Ovary (tissue), 3 donors: Measurements from ENCODE around the gene ZNF154.
"Not testable (repeated sequence)": the region's sequence is repeated elsewhere in the genome, so short reads cannot be mapped to it uniquely, and the experiment has no call there.

Experiments
- POLR2A ChIP-seq: fragments of 450-650 bp; IDR thresholded peaks from one replicate; pipeline ENCODE4 v1.6.1; 2017; ENCODE audit warnings: antibody characterized with exemption, mild to moderate bottlenecking, moderate library complexity
- TF ChIP-seq, protein P1 (sequence below), 3 donors: fragments of 450-650 bp in 2 of 3; fragments of 200-600 bp in 1 of 3; IDR thresholded peaks; one replicate each; pipeline versions ENCODE4 v1.5.1 to v1.8.0; 2016 to 2022; ENCODE audit warnings: antibody characterized with exemption in 3 of 3, mild to moderate bottlenecking in 1 of 3
- donor health status: DM: no; HTN: no; CAD: no.

DNA sequence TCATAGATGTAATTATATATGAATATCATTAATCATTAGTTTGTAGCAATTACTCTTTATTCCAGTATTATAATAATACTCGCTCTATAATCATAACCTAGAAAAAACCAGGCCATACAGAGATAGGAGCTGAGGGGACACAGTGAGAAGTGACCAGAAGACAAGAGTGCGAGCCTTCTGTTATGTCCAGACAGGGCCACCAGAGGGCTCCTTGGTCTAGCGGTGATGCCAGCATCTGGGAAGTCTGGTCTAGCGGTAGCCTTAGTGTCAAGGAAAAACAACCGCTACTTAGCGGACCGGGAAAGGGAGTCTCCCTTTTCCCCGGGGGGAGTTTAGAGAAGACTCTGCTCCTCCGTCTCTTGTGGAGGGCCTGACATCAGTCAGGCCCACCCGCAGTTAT is 29.3 kb upstream of the ZNF154 start:
- TF ChIP-seq, protein P1, sequence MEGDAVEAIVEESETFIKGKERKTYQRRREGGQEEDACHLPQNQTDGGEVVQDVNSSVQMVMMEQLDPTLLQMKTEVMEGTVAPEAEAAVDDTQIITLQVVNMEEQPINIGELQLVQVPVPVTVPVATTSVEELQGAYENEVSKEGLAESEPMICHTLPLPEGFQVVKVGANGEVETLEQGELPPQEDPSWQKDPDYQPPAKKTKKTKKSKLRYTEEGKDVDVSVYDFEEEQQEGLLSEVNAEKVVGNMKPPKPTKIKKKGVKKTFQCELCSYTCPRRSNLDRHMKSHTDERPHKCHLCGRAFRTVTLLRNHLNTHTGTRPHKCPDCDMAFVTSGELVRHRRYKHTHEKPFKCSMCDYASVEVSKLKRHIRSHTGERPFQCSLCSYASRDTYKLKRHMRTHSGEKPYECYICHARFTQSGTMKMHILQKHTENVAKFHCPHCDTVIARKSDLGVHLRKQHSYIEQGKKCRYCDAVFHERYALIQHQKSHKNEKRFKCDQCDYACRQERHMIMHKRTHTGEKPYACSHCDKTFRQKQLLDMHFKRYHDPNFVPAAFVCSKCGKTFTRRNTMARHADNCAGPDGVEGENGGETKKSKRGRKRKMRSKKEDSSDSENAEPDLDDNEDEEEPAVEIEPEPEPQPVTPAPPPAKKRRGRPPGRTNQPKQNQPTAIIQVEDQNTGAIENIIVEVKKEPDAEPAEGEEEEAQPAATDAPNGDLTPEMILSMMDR (IDR thresholded peaks at IDR 0.05), result not testable (repeated sequence)
- TF ChIP-seq POLR2A, result not testable (repeated sequence)
